ENCODE data around the gene KCTD19. TPM values are rescaled to one million over a fixed set of nuclear protein-coding genes. Genes with fewer than 3 reads are reported as not detected.

KCTD19 gene
- polyA plus RNA-seq, 1 experiment, result 0.06 TPM

DNA sequence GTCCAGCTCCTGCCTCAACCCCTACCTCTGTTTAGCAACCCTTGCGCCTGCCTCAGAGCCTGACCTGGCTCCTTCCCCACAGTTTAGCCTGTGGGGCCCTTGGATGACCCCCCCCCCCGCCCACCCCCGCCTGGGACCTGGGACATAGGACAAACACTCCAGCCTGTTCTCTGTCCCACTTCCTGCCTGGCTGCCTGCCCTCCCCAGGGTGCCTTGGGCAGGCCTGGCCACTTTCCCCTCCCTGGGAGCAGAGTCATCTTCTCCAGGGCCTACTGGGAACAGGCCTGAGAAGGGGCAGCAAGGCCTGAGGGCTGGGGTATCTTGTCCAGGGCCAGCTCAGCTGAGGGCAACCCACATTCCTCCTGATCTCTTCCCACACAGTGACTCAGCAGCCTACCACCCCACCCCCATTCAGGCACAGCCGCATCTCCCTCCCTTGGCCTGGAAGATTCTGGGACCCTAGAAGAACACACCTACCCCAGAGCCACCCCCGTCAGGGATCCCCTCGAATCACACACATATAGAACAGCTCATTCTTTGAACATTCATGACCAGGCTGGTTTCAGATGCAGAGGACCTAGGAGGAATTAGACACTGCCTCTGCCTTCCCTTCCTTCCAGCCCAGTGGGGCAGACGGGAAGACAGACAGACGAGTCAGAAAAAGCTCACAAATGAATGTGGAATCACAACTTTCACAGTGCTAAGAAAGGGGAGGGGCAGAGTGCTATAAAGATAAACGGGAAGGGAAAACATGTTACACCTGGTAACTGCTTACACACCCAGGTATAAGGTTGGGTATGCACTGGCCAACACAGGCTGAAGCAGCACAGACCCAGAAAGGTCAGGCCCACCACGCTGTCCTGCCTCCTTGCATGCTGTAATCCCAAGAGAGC, 85.3 kb downstream of the KCTD19 start:
- TF ChIP-seq, protein P1, sequence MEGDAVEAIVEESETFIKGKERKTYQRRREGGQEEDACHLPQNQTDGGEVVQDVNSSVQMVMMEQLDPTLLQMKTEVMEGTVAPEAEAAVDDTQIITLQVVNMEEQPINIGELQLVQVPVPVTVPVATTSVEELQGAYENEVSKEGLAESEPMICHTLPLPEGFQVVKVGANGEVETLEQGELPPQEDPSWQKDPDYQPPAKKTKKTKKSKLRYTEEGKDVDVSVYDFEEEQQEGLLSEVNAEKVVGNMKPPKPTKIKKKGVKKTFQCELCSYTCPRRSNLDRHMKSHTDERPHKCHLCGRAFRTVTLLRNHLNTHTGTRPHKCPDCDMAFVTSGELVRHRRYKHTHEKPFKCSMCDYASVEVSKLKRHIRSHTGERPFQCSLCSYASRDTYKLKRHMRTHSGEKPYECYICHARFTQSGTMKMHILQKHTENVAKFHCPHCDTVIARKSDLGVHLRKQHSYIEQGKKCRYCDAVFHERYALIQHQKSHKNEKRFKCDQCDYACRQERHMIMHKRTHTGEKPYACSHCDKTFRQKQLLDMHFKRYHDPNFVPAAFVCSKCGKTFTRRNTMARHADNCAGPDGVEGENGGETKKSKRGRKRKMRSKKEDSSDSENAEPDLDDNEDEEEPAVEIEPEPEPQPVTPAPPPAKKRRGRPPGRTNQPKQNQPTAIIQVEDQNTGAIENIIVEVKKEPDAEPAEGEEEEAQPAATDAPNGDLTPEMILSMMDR (IDR thresholded peaks at IDR 0.05; ENCODE audit: insufficient read depth, low read depth, low read length), result no peak
- H3K36me3 ChIP-seq (ENCODE audit: control insufficient read depth, insufficient read depth, low read length), result peaks cover 22% of the 10 kb centered on the region
- H3K4me3 ChIP-seq (ENCODE audit: low read depth, low read length), result no peak overlapping the region
- ChIA-PET POLR2A (interaction anchor here (0.6 kb wide), 1 partner anchor 15 kb away, joined by 4 read pairs; no protein-coding TSS in a partner anchor), CTCF (interaction anchor here (0.6 to 1.8 kb wide), 4 partner anchors 9 to 132 kb away, joined by 3 to 7 read pairs (median 6); partner anchors contain the start of gene TMEM208)
- no peaks in the 10 kb centered on the region for H3K27me3 ChIP-seq (ENCODE audit: control insufficient read depth, insufficient read depth, low read length)
- DNase-seq (ENCODE audit: low read depth), result peak; percentile 69

DNA sequence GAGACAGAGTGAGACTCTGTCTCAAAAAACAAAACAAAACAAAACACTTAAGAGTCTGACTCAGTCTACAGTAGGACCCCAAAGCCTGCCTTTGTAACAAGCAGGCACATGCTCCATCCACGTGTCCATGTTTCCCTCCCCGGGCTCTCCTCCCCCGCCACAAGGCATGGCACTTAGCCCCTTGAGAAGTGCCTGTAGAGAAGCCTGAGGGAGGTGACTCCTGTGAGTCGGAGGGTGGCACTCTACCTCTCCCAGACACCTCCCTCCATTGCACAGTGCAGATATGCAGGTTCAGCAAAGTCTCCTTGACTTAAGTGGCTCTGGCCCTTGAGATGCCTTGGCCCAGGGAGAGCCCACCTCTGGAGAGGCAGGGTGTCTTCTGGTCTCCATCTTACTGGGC, 86.0 kb downstream of the KCTD19 start:
- TF ChIP-seq, protein P1 (IDR thresholded peaks at IDR 0.05; ENCODE audit: insufficient read depth, low read depth, low read length), result no peak
- Histone ChIP-seq H3K36me3 (ENCODE audit: control insufficient read depth, insufficient read depth, low read length) (peaks cover 29% of the 10 kb centered on the region), H3K27me3 (ENCODE audit: control insufficient read depth, insufficient read depth, low read length) (no peaks in the 10 kb centered on the region), H3K4me3 (ENCODE audit: low read depth, low read length) (no peak overlapping the region)
- ChIA-PET CTCF (interaction anchor here (1.0 to 1.8 kb wide), 2 partner anchors 8 to 13 kb away, joined by 3 to 7 read pairs; partner anchors contain the start of gene TMEM208), POLR2A (no interaction called here)
- DNase-seq (ENCODE audit: low read depth), result no peak

Other genes starting within 250 kb of the KCTD19 start
- gene PHAF1, start 216.8 kb downstream of the KCTD19 start, polyA plus RNA-seq (2011; rRNA removed), result 20.8 and 27.7 TPM in 2 replicates
- 25.7 and 34.9 TPM in 2 replicates for gene B3GNT9, start 175.7 kb downstream of the KCTD19 start, polyA plus RNA-seq (2011; rRNA removed)
- gene TRADD, start 166.8 kb downstream of the KCTD19 start, polyA plus RNA-seq (2011; rRNA removed), result 11.1 and 18.6 TPM in 2 replicates
- 4.1 and 5.7 TPM in 2 replicates for gene FBXL8, start 166.8 kb downstream of the KCTD19 start, polyA plus RNA-seq (2011; rRNA removed)
- gene HSF4, start 162.0 kb downstream of the KCTD19 start, polyA plus RNA-seq (2011; rRNA removed), result 3.2 and 4.1 TPM in 2 replicates
- gene NOL3, start 156.2 kb downstream of the KCTD19 start, polyA plus RNA-seq (2011; rRNA removed), result 12.7 and 14.7 TPM in 2 replicates
- gene MATCAP1, start 142.8 kb downstream of the KCTD19 start, polyA plus RNA-seq (2011; rRNA removed), result 8.7 and 13.1 TPM in 2 replicates
- gene EXOC3L1, start 136.6 kb downstream of the KCTD19 start, polyA plus RNA-seq (2011; rRNA removed), result not detected in 2 replicates
- gene E2F4, start 134.6 kb downstream of the KCTD19 start, polyA plus RNA-seq (2011; rRNA removed), result 49.9 and 83.2 TPM in 2 replicates
- gene ELMO3, start 127.6 kb downstream of the KCTD19 start, polyA plus RNA-seq (2011; rRNA removed), result 0.56 and 0.97 TPM in 2 replicates
- 64.2 and 79.7 TPM in 2 replicates for gene TMEM208, start 99.6 kb downstream of the KCTD19 start, polyA plus RNA-seq (2011; rRNA removed)
- 13.2 and 23.0 TPM in 2 replicates for gene FHOD1, start 79.3 kb downstream of the KCTD19 start, polyA plus RNA-seq (2011; rRNA removed)
- gene SLC9A5, start 77.8 kb downstream of the KCTD19 start, polyA plus RNA-seq (2011; rRNA removed), result 2.1 and 2.6 TPM in 2 replicates
- gene PLEKHG4, start 47.2 kb downstream of the KCTD19 start, polyA plus RNA-seq (2011; rRNA removed), result 12.1 and 25.2 TPM in 2 replicates
- 0.06 TPM in 1 of 2 replicates, not detected in the other for gene LRRC36, start 74 bp upstream of the KCTD19 start, polyA plus RNA-seq (2011; rRNA removed)
- gene TPPP3, start 66.8 kb upstream of the KCTD19 start, polyA plus RNA-seq (2011; rRNA removed), result 0.26 and 0.64 TPM in 2 replicates
- 3.5 and 7.4 TPM in 2 replicates for gene ZDHHC1, start 89.7 kb upstream of the KCTD19 start, polyA plus RNA-seq (2011; rRNA removed)
- gene HSD11B2, start 104.4 kb upstream of the KCTD19 start, polyA plus RNA-seq (2011; rRNA removed), result 0.07 TPM in 1 of 2 replicates, not detected in the other
- gene ATP6V0D1, start 154.4 kb upstream of the KCTD19 start, polyA plus RNA-seq (2011; rRNA removed), result 111 and 155 TPM in 2 replicates
- gene AGRP, start 156.8 kb upstream of the KCTD19 start, polyA plus RNA-seq (2011; rRNA removed), result not detected in 2 replicates
- 7.4 and 12.7 TPM in 2 replicates for gene RIPOR1, start 202.1 kb upstream of the KCTD19 start, polyA plus RNA-seq (2011; rRNA removed)
- gene CTCF, start 235.8 kb upstream of the KCTD19 start, polyA plus RNA-seq (2011; rRNA removed), result 20.9 and 22.8 TPM in 2 replicates